ENCODE measurements around the gene PDRG1. TPM values are rescaled to one million over a fixed set of nuclear protein-coding genes. Genes with fewer than 3 reads are reported as not detected.

PDRG1 gene
- 12.1 TPM for total RNA-seq

DNA sequence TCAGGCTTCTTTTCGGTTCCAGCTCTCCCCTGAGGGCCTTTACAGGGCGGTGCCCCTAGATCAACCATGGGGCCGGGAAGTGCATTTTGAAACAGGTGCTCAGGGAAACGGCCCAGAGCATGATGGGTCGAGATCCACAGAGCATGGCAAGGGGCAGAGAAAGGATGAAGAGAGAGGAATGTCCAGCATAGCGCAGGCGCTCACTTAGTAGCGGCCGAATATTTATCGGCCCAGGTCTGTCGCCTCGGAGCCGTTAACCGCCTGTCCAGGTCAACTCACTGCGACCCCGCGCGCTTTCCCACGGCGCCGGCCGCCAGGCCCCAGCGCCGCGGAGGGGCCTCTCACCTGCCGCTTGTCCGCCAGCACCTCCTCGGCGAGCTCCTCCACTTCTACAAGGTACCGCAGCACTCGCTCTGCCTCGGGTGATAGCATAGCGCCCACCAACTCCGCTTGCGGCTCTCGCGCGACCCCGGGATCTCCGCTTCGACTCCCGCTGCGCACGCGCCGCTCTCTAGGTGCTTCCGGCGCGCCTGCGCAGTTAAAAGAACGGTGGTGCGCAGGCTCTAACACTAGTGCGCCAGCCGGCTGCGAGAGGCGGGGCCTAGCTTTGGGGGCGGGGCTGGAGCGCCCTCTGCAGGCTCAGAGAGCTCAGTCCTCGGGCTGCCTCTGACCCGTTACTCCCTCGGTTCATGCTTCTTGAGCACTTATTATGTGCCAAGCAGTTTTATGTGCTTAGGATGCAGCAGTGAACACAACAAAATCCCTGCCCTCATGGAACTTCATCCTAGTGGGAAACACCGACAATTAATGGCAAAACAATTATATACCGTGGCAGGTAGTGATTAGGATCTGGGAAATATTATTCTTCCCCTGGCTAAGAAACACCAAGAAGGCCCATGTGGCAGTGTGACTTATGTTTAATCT is at the start of gene PDRG1:
TSS of gene PDRG1 (minus strand) at position 517 of the 924 bp plus-strand sequence. CDS start at position 432, 85 bp downstream.
- DNase-seq (ENCODE audit: low spot score): peak; percentile 95

GRCh38 chr20:31998246-31998645 is 46.4 kb upstream of the PDRG1 start:
- DNase-seq (ENCODE audit: low spot score): no peak

GRCh38 chr20:31996996-31997395 is 45.1 kb upstream of the PDRG1 start:
- no peak for DNase-seq (ENCODE audit: low spot score)

DNA sequence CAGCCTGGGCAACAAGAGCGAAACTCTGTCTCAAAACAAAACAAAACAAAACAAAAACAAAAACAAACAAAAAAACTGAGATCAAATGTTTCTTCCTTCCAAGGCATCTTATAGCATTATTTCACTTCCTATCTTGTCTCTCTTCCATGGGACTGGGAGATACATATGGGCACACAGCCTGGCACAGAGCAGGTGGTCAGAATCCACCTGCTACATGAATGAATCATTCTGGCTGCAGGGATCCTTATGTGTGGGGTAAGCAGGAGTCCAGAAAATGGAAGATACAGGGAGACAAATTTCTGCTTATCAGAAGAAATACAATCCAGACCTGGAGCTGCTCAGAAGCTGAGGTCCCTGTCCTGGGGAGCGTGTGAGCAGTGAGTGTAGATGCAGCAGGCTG is 40.2 kb upstream of the PDRG1 start:
- no peak for DNase-seq (ENCODE audit: low spot score)

- no peak for DNase-seq (ENCODE audit: low spot score)
Observed at GRCh38 chr20:31991339-31991705, 39.5 kb upstream of the PDRG1 start.

GRCh38 chr20:31990641-31991338 is 38.9 kb upstream of the PDRG1 start:
- no peak for DNase-seq (ENCODE audit: low spot score)

GRCh38 chr20:31989030-31989645 is 37.3 kb upstream of the PDRG1 start:
- no peak for DNase-seq (ENCODE audit: low spot score)

GRCh38 chr20:31988430-31989015 is 36.7 kb upstream of the PDRG1 start:
- no peak for DNase-seq (ENCODE audit: low spot score)

DNA sequence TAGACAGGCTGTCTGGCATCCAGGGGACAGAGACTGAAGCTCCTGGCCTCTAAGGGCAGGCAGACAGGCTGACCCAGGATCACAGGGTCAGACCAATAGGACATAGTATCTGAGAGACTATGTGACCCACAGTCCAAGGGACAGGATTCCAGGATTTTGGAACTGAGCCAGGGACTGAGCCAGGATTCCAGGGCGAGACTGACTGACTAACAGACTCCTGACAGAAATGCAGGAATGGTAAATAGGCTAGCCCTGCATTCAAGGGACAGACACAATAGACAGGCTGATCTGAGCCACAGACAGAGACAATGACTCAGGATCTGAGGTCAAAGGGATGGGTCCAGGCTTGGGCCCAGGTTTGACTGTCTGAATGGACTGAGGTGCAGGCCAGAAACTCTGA is 35.9 kb upstream of the PDRG1 start:
- DNase-seq (ENCODE audit: low spot score): no peak

- no peak for DNase-seq (ENCODE audit: low spot score)
Observed at GRCh38 chr20:31984981-31985471, 33.2 kb upstream of the PDRG1 start.

DNA sequence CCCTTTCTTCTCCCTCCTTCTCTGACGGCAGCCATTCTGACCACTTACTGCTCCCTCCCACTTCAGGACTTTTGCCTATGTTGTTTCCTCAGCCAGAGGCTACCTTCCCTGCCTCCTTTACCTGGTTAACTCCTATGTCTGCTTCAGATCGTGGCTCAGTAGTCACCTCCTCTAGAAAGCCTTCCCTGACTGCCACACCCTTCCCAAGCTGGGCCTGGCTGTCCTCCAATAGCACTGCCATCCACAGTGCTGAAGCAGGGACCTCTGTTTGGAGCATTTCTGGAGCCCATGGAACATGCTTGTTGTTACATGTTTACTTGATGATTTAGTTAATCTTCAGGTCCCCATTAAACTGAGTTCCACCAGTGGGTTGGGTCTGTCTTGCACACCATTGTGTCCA is 29.9 kb upstream of the PDRG1 start:
- no peak for DNase-seq (ENCODE audit: low spot score)

DNA sequence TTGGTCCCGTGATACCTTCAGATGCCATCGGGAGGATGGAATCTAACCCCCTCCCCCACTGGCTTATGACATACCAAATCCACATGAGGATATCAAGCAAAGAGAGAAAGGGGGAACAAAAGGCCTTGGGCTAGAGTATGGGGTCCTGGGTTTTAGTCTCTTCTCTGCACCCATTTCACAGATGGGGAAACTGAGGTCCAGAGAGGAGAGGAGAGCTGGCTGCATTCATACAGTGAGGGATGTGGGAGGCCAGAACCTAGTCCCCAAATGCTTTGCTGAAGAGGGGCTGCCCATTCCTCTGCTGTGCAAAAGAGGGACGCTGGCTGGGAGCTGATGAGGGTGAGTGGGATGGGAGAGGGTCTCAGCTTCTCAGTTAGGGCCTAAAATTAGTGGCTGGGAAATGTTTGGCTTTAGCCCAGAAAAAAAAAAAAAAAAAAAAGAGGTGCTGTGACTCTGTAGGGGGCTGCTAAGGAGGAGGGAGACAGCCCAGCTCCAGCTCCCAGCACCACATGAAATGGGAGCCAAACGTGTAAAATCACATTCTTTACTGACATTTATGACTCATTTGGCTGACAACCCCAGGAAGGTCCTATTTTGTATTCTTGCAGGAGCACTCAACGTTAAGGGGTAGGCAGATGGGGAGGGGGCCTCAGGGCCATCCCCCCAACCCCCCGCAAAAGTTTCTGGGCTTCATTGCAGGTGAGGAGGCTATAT is 28.0 kb upstream of the PDRG1 start:
- no peak for DNase-seq (ENCODE audit: low spot score)

DNA sequence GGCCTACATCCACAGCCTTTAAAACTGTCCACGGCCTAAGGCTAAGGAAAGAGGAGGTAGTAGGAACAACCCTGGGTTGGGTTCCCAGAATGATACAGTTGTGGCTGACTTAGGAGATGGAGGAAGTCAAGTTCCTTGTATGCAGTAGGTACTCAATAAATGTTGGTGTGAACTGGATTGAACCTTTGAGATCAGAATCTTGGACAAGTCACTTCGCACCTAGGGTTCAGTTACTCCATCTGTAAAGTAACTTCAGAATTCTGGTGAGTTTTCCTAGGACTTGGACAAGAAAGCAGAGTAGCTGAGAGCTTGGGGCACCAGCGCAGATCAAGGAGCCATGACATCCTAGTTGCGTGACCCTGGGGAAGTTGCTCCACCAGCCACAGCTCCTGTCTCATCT is 25.2 kb upstream of the PDRG1 start:
- no peak for DNase-seq (ENCODE audit: low spot score)

DNA sequence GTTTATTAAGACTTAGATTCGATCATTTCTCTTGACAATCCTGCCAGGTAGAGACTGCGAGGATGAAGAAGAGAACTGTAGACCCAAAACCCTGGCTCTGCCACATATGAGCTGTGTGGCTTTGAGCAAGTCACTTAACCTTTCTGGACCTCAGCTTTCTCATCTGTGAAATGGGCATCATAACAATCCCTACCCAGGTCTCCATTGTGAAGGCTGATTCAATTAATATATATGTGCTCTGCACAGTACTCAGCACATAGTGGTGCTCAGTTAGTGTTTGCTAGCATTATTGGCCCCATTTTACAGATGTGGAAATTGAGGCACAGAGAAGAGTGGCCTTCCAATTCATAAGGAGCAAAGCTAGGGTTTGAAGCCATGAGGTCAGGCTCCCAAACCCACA is 24.0 kb upstream of the PDRG1 start:
- no peak for DNase-seq (ENCODE audit: low spot score)

- no peak for DNase-seq (ENCODE audit: low spot score)
Observed at GRCh38 chr20:31974951-31975487, 23.2 kb upstream of the PDRG1 start.

- no peak for DNase-seq (ENCODE audit: low spot score)
Observed at GRCh38 chr20:31974296-31974695, 22.4 kb upstream of the PDRG1 start.

DNA sequence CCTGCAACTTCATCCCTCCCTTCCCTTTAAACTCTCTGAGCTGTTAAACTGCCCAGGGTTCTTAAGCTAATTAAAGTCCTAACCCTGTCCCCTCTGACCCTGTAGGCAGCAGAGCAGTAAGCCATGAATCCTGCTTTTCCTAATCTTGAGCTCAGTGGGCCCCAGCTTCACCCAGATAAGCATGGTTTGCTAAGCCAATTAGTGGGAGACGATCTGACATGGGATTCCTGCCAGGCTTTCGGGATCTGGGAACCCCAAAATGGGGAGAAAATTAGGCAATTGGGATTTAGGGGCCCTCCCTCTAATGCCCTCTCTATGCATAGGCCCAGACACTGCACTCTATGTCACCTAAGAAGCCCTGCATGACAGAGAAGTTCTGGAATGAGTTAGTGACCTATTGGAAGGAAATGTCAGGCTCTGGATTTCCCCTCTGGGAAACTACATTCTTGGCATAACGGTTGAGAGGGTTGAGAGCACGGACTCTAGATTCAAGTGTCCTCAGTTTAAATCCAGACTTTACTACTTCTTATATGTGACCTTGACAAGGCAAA is 20.7 kb upstream of the PDRG1 start:
- DNase-seq (ENCODE audit: low spot score): no peak

DNA sequence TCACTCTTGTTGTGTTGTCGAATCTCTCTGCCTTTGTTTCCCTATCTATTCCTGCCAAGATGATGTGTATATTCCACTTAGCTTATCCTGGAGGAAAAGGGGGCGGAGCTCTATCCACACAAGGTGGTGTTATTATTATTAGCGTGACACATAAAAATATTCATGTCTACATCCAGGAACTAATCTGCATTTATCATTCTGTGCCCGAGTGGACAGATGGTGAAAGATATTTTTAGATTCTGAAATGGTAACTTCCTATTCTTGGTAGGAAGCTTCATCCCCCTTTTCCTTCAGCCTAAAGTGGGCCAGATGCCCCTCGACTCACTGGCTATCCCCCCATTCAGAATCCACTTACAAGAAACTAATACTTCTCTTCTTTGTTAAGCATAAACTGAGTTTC is 18.1 kb upstream of the PDRG1 start:
- DNase-seq (ENCODE audit: low spot score): no peak

DNA sequence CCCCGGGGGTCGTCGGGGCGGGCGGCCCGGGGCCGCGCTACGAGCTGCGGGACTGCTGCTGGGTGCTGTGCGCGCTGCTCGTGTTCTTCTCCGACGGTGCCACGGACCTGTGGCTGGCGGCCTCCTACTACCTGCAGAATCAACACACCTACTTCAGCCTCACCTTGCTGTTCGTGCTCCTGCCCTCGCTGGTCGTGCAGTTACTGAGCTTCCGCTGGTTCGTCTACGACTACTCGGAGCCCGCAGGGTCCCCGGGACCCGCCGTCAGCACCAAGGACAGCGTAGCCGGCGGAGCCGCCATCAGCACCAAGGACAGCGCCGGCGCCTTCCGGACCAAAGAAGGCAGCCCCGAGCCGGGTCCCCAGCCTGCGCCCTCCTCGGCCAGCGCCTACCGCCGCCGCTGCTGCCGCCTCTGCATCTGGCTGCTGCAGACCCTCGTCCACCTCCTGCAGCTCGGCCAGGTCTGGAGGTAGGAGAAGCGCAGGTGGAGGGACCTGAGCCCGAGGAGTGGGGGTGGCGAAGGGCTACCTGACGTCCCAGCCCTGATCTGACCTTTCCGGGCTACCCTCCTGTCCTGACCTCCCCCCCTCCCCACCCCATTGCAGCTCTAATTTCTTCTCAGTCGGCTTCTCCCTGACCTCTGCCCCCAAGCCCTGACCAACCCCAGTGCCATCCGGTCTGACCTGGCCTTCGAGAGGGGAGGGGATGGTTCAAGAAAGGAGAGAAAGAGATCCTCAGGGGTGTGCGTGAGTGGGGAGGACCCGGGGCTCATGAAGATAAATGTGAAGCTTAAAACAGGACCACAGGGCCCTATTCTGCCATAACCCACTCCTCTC is 16.7 kb upstream of the PDRG1 start:
- peak; percentile 64 for DNase-seq (ENCODE audit: low spot score)

DNA sequence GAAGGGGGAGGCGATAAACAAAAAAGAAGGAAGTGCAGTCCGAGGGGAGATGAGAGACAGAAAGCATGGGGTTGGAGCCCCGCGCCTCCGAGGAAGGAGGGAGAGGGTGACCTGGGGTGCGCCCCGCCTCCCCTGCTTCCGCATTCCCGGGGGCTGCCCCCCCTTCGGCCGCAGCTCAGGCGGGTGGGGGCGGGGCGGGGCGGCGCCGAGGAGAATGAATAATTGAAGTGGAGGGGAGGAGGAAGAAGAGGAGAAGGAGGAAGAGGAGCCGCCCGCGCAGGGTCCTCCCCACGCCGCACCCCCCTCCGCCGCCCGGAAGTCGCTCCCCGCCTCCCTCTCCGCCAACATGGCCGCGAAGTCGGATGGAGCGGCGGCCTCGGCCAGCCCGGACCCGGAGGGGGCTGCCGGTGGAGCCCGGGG is 16.0 kb upstream of the PDRG1 start, which contains the start of gene XKR7:
TSS of gene XKR7 (plus strand) at position 322 of the 420 bp plus-strand sequence. CDS start at position 347, 25 bp downstream.
- DNase-seq (ENCODE audit: low spot score): no peak
